H9 (cell line): ENCODE results near the gene CTNNAL1. TPM values are rescaled to one million over a fixed set of nuclear protein-coding genes. Genes with fewer than 3 reads are reported as not detected.

ENCODE experiments used
- DNase-seq: peaks from one replicate; pipeline ENCODE4 v3.0.0-alpha.2; 2017
- H2AFZ ChIP-seq: one replicate; pipeline ENCODE4 v1.6.1; 2013; ENCODE audit warnings: mild to moderate bottlenecking, low read length, control low read depth, moderate library complexity
- H2AK5ac ChIP-seq: 2 replicates; pipeline ENCODE4 v1.6.1; 2013; ENCODE audit warnings: low read length, control low read depth, mixed read lengths; ENCODE audit not compliant: insufficient read length
- H2BK120ac ChIP-seq: one replicate; pipeline ENCODE4 v1.6.1; 2013; ENCODE audit warnings: low read depth, mild to moderate bottlenecking, low read length, control low read depth, inconsistent platforms; ENCODE audit not compliant: poor library complexity, severe bottlenecking
- H2BK12ac ChIP-seq: 2 replicates; pipeline ENCODE4 v1.6.1; 2013; ENCODE audit warnings: low read length, control low read depth, mixed read lengths, low read depth; ENCODE audit not compliant: insufficient read length
- H2BK15ac ChIP-seq: 2 replicates; pipeline ENCODE4 v1.6.1; 2013; ENCODE audit warnings: low read depth, low read length, control low read depth
- H2BK20ac ChIP-seq: one replicate; pipeline ENCODE4 v1.6.1; 2013; ENCODE audit warnings: low read depth, mild to moderate bottlenecking, low read length, control low read depth, inconsistent platforms; ENCODE audit not compliant: poor library complexity, severe bottlenecking
- H2BK5ac ChIP-seq: 2 replicates; pipeline ENCODE4 v1.6.1; 2013; ENCODE audit warnings: low read length, control low read depth, mixed read lengths; ENCODE audit not compliant: insufficient read length
- H3K14ac ChIP-seq: 2 replicates; pipeline ENCODE4 v1.6.1; 2013; ENCODE audit warnings: low read length, control low read depth; ENCODE audit not compliant: insufficient read depth
- H3K18ac ChIP-seq: 2 replicates; pipeline ENCODE4 v1.6.1; 2013; ENCODE audit warnings: low read depth, mild to moderate bottlenecking, mixed read lengths, low read length, control low read depth; ENCODE audit not compliant: insufficient read length
- H3K23ac ChIP-seq: 2 replicates; pipeline ENCODE4 v1.6.1; 2013; ENCODE audit warnings: low read length, control low read depth, mixed read lengths, low read depth; ENCODE audit not compliant: insufficient read length
- H3K23me2 ChIP-seq: 2 replicates; pipeline ENCODE4 v1.6.1; 2013; ENCODE audit warnings: low read depth, mild to moderate bottlenecking, mixed read lengths, low read length, control low read depth; ENCODE audit not compliant: insufficient read length, poor library complexity, severe bottlenecking
- H3K27ac ChIP-seq: 2 replicates; pipeline ENCODE4 v1.5.1; 2013; ENCODE audit warnings: low read length, control low read depth, mixed read lengths, low read depth; ENCODE audit not compliant: insufficient read length
- H3K27me3 ChIP-seq: 2 replicates; pipeline ENCODE4 v1.6.1; 2013; ENCODE audit warnings: low read length, control low read depth, inconsistent platforms; ENCODE audit not compliant: insufficient read depth
- H3K4ac ChIP-seq: 2 replicates; pipeline ENCODE4 v1.6.1; 2013; ENCODE audit warnings: low read depth, mild to moderate bottlenecking, control low read depth, inconsistent platforms, low read length, moderate library complexity
- H3K4me1 ChIP-seq: 2 replicates; pipeline ENCODE4 v1.6.1; 2013; ENCODE audit warnings: low read length, control low read depth, inconsistent platforms; ENCODE audit not compliant: insufficient read depth
- H3K4me2 ChIP-seq: 2 replicates; pipeline ENCODE4 v1.6.1; 2013; ENCODE audit warnings: low read length, control low read depth, mixed read lengths; ENCODE audit not compliant: insufficient read length, insufficient read depth
- H3K56ac ChIP-seq: 2 replicates; pipeline ENCODE4 v1.6.1; 2013; ENCODE audit warnings: low read depth, mild to moderate bottlenecking, mixed read lengths, low read length, control low read depth; ENCODE audit not compliant: insufficient read length
- H3K79me1 ChIP-seq: 2 replicates; pipeline ENCODE4 v1.6.1; 2013; ENCODE audit warnings: low read depth, mild to moderate bottlenecking, moderate library complexity, low read length, control low read depth, inconsistent platforms; ENCODE audit not compliant: insufficient read depth, poor library complexity, severe bottlenecking
- H3K79me2 ChIP-seq: 2 replicates; pipeline ENCODE4 v1.6.1; 2013; ENCODE audit warnings: low read length, control low read depth, inconsistent platforms; ENCODE audit not compliant: insufficient read depth
- H3K9ac ChIP-seq: 2 replicates; pipeline ENCODE4 v1.6.1; 2013; ENCODE audit warnings: low read length, control low read depth, mixed read lengths; ENCODE audit not compliant: insufficient read length; ENCODE audit errors: extremely low read depth
- H3K9me3 ChIP-seq: one replicate; pipeline ENCODE4 v1.6.1; 2013; ENCODE audit warnings: low read depth, low read length, inconsistent platforms; ENCODE audit not compliant: control insufficient read depth
- H3T11ph ChIP-seq: one replicate; pipeline ENCODE4 v1.6.1; 2013; ENCODE audit warnings: mild to moderate bottlenecking, low read length, control low read depth, inconsistent platforms
- H4K20me1 ChIP-seq: one replicate; pipeline ENCODE4 v1.6.1; 2013; ENCODE audit not compliant: control insufficient read depth, insufficient read length, insufficient read depth
- H4K5ac ChIP-seq: 2 replicates; pipeline ENCODE4 v1.6.1; 2013; ENCODE audit warnings: low read depth, mild to moderate bottlenecking, mixed read lengths, low read length, control low read depth; ENCODE audit not compliant: insufficient read length
- H4K8ac ChIP-seq: replicated peaks from 2 replicates; pipeline ENCODE4 v1.6.1; 2013; ENCODE audit warnings: low read length, control low read depth, mixed read lengths, low read depth; ENCODE audit not compliant: insufficient read length
- H4K91ac ChIP-seq: 2 replicates; pipeline ENCODE4 v1.6.1; 2013; ENCODE audit warnings: low read depth, mild to moderate bottlenecking, moderate library complexity, mixed read lengths, low read length, control low read depth; ENCODE audit not compliant: insufficient read length
- H3K27ac Mint-ChIP-seq, 3 experiments: 2 replicates in 2 of 3; 3 replicates in 1 of 3; pipeline ENCODE4 v1.8.0; 2020 to 2021; ENCODE audit warnings: mixed read lengths in 3 of 3, mild to moderate bottlenecking in 1 of 3, moderate library complexity in 1 of 3
- H3K27me3 Mint-ChIP-seq: 2 replicates; pipeline ENCODE4 v1.8.0; 2021; ENCODE audit warnings: low read depth, mild to moderate bottlenecking, moderate library complexity, mixed read lengths
- H3K36me3 Mint-ChIP-seq, 3 experiments: 2 replicates in 2 of 3; 3 replicates in 1 of 3; pipeline ENCODE4 v1.8.0; 2020 to 2021; ENCODE audit warnings: low read depth in 3 of 3, mixed read lengths in 3 of 3; ENCODE audit not compliant: insufficient read depth in 1 of 3
- H3K4me1 Mint-ChIP-seq, 2 experiments: 2 replicates each; pipeline ENCODE4 v1.8.0; 2020; ENCODE audit warnings: mixed read lengths in 2 of 2
- H3K4me3 Mint-ChIP-seq, 2 experiments: 2 replicates in 1 of 2; 3 replicates in 1 of 2; pipeline ENCODE4 v1.8.0; 2020 to 2021; ENCODE audit warnings: mild to moderate bottlenecking in 2 of 2, mixed read lengths in 2 of 2, moderate library complexity in 1 of 2
- H3K9me3 Mint-ChIP-seq, 2 experiments: 2 replicates in 1 of 2; 3 replicates in 1 of 2; pipeline ENCODE4 v1.8.0; 2020; ENCODE audit warnings: mild to moderate bottlenecking in 2 of 2, mixed read lengths in 2 of 2, moderate library complexity in 1 of 2
- CTCF ChIP-seq: fragments of 200-600 bp; sonication (generic); conservative IDR thresholded peaks from 3 replicates; pipeline ENCODE4 v1.8.0; 2021; ENCODE audit warnings: antibody characterized with exemption, mild to moderate bottlenecking
- WGBS: extraction: QIAGEN DNeasy Blood & Tissue Kit; methylation state at CpG from one replicate; pipeline ENCODE4 v1.1.7; 2013; ENCODE audit warnings: missing lambda C conversion rate, low lambda C conversion rate, mixed read lengths; ENCODE audit not compliant: insufficient read length; ENCODE audit errors: extremely low coverage; 5-methylcytosine and 5-hydroxymethylcytosine counted together
- total RNA-seq: library from RNA; stranded (reverse); gene quantifications from 2 replicates; pipeline ENCODE4 v1.2.1, GENCODE V29; 2021

Gene CTNNAL1
- total RNA-seq, 1 experiment from 2014 or later, result 52.9 TPM

- H3K79me2 ChIP-seq, result no peaks in the 10 kb centered on the region
- no peak for DNase-seq
- H2AK5ac ChIP-seq, result no peak overlapping the region
- H3K4me1 ChIP-seq, result no peaks in the 10 kb centered on the region
- no CpG with 5 or more reads among the region's 2 CpGs for WGBS
- no peak overlapping the region for H2AFZ ChIP-seq
- Mint-ChIP-seq H3K9me3 (no peaks in the 10 kb centered on the region), H3K36me3 (peaks cover 2 to 14% (median 10%) of the 10 kb centered on the region in 3 experiments; a peak in 6 of 7 replicates), H3K27me3 (no peaks in the 10 kb centered on the region), H3K4me1 (peaks cover 9 to 15% of the 10 kb centered on the region in 2 experiments), H3K4me3 (no peak overlapping the region), H3K27ac (peak overlapping the region in 2 of 3 experiments; percentile 19 to 65; a peak in 2 of 7 replicates)
- H3K9me3 ChIP-seq, result no peaks in the 10 kb centered on the region
- no peak overlapping the region for H4K91ac ChIP-seq
- H3K79me1 ChIP-seq, result no peaks in the 10 kb centered on the region
- no peak overlapping the region for H3K23ac ChIP-seq
- H3K4ac ChIP-seq, result no peak overlapping the region
- H3T11ph ChIP-seq, result no peak overlapping the region
- H3K27me3 ChIP-seq, result no peaks in the 10 kb centered on the region
- H2BK20ac ChIP-seq, result no peak overlapping the region
- no peak overlapping the region for H4K5ac ChIP-seq
- H3K27ac ChIP-seq, result no peak overlapping the region
- H3K56ac ChIP-seq, result no peak overlapping the region
- H3K9ac ChIP-seq, result no peak overlapping the region
- no peak overlapping the region for H2BK120ac ChIP-seq
- no peak overlapping the region for H2BK12ac ChIP-seq
- H3K18ac ChIP-seq, result no peak overlapping the region
- no peak overlapping the region for H3K14ac ChIP-seq
- no peaks in the 10 kb centered on the region for H4K20me1 ChIP-seq
- no peak for TF ChIP-seq CTCF
- H4K8ac ChIP-seq, result no peak overlapping the region
- no peak overlapping the region for H2BK15ac ChIP-seq
- no peak overlapping the region for H3K4me2 ChIP-seq
- no peaks in the 10 kb centered on the region for H3K23me2 ChIP-seq
- H2BK5ac ChIP-seq, result no peak overlapping the region
Measured at GRCh38 chr9:109027176-109027575, 13.9 kb upstream of the CTNNAL1 start.
